HUDEP-2 (cell line): Measurements from ENCODE around the gene SIM2.

Source experiments
- DNase-seq, 76 experiments: peaks; one replicate each; lab custom pipeline; 2025; ENCODE audit not compliant: unreplicated experiment in 76 of 76; lab: John Stamatoyannopoulos, UW

The SIM2 gene

DNA sequence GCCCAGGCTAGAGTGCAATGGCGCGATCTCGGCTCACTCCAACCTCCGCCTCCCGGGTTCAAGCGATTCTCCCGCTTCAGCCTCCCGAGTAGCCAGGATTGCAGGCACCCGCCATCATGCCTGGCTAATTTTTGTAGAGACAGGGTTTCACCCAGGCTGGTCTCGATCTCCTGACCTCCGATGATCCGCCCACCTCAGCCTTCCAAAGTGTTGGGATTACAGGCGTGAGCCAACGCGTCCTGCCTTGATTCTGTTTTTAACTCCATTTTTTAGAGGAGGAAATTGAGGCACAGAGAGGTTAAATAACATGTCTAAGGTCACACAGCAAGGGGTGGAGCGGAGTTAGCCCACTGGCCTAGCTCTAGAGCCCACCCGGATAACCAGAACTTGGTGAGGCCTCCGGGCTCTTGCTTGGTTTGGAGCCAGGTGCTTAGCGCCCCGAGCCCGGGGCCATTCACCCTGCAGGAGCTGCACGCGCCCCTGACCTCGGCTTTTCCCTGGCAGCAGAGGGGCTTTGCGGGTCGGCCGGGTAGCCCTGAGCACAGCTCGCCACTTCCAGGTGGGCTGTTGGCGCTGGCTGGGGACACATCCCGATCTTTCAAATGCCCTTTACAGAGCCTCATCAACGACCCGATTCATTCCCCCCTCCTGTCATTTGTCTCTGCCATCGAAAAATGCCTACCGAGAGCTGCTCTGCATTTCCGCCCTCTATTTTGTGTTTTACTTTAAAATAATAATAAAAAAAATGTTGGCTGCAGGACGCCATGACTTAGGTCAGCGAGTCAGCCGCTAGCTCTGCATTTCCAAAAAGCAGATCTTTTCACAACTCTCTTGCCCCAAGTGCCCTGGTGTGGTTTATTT is 11.2 kb downstream of the SIM2 start:
- DNase-seq = no peak

DNA sequence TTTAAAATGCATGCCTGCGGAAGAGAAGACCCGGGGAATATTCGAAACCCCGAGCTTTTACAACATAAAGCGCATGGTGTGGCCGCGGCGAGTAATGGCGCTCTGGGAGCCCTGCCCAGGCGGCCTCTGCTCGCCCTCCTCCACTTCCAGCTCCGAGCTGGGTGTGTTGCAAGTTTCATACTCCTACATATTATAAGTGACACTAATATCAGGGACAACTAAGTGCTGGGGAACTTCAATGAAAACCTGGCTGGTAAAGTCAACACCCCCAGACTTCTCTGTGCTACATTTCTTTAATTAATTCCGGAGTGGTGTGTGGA is 11.8 kb downstream of the SIM2 start:
- DNase-seq = peak in 4 of 76 experiments; percentile 22 to 36 (median 26)

DNA sequence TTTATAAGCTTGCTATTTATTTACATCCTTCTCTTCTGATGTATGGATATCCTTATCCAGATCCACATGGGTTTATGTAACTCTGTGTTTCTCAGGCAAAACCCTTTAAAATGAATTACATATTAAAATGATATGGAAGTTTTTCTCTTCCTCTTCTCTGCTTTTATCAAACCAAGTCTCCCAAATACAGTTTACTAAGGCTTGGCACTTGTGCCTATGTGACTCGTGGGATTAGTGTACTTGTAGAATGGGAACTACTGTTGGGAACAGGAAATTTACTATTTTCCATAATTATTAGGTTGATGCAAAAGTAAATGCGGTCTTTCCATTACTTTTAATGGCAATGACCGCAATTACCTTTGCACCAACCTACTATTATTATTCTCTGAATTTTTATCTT is 14.8 kb downstream of the SIM2 start:
- no peak for DNase-seq

DNA sequence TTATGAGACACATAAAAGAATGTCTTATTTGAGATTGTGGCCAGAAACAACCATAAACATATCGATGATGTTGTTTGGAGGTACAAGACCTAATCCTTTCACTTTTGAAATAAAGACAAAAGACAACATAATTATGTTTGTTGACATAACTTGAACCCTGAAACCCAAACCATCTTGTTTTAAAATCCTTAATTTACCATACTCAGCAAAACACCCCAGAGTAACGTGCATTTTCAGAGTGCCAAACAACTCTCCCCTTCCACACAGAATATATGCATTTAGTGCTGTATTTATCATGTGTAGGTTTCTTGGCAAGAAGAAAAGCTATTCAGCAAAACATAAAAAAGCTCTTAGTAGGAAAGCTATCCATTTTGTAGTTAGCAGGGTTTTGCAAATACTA is 17.5 kb downstream of the SIM2 start:
- no peak for DNase-seq

DNA sequence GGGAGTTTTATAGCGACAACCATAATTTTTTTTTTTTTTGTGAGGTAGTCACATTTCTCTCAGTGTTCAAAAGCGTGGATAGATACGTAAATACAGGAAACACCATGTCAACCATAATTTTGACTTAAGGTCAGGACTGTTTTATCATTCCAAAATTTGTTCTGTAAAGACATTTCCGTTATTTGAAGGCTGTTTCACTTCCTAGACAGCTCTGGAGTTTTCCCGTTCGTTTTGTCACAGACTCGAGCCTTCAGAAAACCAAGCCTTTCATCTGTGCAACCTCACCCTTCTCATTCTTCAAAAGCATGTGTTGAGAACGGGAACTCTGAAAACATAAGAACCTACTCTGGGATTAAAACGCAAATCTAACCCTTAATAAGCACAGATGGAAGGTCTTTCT is 17.9 kb downstream of the SIM2 start:
- no peak for DNase-seq

DNA sequence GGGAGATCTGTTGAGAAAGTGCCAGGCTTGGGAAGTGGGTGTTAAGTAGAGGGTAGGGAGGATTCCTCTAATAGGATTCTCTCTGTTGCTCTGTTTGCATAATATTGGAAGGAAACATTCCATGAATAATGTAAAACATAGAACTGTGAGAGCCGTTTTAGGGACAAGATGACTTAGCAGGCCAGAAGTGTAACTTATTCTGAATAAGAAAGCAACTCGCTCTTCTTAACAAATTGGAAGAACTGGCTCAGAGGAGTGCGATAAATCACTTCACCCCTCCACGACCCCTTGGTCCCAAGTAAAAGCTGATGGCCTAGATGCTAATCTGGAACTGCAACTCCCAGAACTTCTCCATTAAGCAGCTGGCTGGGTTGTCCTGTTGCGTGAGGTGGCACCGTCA is 19.1 kb downstream of the SIM2 start:
- DNase-seq = no peak

DNA sequence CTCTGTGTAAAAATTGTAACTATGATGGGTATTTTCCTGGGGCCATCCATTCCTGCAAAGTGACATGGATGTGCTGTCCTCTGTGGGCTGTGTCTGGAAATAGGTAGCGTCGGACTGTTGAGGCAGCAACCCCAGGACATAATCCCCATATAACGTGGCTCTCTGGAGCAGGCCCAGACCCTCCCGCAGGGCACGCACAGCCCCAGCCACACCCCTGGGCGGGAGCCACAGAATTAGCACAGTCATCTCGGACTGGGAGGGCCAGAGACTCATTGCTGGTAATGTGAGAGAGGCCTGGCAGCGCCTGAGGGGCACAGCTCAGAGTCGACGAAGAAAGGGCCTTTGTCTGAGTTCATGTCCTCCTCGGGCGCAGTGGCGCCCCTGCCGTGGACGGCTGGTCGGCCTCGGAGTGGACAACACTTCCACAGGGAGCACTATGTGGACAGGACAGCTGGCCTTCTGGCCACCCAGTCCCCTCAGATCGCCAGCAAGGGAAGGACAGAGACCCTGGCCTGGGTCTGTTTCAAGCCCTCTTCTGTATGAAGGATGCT is 20.1 kb downstream of the SIM2 start:
- DNase-seq = peak in 71 of 76 experiments; percentile 14 to 85 (median 62)

DNA sequence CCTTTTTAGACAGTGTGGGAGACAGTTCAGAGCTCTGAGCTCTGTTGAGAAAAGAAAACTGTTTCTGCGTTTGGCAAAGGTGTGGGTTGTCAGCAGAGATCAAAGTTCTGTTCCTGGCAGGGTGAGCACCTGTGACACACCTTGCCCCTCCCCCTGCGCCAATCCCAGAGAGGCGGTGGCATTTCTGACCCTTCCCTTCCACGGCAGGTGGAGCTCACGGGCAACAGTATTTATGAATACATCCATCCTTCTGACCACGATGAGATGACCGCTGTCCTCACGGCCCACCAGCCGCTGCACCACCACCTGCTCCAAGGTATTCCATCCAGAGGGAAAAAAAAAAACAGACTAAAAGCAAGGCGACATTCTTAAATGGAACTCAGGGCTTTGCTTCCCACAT is 20.7 kb downstream of the SIM2 start:
- DNase-seq = no peak

DNA sequence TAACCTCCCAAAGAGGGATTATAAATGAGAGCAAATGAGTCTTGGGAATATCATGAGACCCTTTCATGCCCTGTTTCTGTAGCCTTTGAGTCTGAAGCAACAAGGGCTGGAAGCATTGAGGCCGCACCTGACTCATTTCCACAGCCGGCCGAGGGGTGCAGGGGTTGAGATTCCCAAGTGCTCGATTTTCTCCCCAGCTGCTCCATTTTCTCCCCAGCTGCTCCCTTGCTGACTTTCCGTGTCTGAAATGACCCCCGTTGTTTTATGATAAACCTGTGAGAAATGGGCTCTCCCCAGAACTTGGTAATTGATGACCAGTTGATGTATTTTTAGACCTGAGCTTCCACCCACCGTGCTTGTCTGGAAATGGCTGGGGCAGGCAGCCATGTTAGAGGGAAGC is 22.9 kb downstream of the SIM2 start:
- no peak for DNase-seq

DNA sequence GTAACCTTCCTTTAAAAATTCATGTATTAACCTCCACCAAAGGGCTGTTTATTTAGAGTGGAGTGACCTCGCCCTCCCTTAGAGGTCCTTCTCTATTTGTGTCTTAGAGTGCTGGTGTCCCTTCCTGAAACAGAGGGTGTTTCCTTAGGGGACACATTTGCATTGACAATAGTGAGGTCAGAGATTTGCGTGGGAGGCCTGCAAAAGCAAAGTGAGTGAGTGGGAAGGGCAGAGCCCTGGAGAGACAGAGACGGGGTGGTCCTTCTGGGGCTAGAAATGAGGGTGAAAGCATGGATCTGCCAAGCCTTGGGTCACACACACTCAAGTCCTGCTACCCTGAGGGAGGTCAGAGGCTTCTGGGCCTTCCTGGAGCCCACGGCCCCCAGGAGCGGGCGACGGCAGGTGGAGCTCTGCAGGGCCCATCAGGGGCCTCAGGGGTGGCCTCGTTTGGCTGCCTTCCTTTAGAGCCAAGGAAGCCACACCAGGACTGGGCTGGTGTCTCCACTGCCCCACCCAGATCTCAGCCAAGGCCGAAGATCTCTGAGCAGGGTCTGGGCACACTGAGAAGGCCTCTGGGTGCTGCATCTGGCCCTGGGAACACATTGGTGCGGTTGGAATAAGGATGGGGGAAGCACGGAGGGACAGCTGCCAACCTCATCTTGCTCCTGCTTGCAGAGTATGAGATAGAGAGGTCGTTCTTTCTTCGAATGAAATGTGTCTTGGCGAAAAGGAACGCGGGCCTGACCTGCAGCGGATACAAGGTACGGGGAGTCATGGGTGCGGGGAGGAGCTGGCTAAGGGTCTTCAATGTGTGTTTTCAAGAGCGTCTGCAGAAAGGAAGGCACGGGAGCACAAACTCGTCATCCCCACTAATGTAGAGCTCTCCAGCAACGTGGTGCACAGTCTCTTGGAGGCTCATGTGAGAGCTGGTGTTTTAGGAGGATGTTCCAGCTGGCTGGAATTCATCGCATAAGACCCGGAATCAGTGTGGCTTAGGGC is 23.8 kb downstream of the SIM2 start:
- DNase-seq = no peak

DNA sequence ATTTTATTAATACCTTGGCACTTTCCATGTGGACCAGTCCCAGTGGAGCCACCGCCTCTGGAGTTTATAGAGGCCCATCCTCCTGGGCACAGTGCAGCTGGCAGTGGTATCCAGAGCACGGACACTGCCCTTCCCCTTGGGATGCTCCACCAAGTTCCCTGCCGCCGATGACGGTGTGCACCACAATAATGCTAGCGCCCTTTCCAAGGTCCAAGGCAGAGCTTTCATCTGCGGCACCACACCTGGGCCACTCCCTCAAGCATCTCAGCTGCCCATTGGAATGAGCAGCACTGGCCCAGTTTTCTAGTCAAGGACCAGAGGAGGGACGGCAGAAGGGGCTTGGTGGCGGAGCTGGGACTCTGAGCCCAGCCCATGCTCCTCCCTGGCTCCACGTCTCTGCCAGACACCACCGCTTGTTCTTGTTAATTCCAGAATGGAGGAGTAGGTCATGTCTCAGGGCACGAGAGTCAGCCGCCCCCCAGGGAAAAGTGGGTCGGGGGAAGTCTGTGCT is 24.5 kb downstream of the SIM2 start:
- no peak for DNase-seq

DNA sequence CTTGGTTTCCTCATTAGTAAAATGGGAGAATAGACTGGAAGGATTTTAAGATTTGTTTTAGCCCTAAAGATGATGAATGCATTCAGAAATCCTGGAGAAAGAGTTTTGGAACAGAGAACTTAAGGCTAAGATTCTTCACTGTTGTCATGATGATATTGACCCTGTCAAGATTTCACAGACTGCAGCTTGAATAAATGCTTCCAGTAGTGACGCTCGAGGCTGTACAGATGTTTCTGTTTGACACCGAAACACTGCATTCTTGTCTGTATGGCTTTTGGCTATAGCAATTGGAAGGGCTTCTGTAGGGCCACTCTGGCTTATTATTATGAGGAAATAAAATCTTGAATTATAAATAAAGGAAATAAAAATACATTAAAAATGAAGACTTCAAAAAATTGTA is 25.7 kb downstream of the SIM2 start:
- no peak for DNase-seq

DNA sequence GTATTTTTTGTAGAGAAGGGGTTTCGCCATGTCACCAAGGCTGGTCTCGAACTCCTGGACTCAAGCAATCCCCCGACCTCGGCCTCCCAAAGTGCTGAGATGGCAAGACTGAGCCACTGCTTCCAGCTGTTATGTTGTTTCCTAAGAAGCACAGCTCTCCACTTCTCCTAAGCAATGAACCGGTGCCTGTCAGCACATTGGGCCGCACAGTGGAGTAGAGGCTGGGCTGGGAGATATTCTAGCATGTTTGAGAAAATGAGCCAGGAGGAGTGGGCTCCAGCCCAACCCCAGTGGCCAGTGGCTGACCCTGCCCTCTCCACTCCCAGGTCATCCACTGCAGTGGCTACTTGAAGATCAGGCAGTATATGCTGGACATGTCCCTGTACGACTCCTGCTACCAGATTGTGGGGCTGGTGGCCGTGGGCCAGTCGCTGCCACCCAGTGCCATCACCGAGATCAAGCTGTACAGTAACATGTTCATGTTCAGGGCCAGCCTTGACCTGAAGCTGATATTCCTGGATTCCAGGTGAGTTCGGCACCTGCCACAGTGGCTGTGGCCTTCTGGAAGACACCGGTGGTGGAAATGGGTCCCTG is 27.0 kb downstream of the SIM2 start:
- DNase-seq = no peak

DNA sequence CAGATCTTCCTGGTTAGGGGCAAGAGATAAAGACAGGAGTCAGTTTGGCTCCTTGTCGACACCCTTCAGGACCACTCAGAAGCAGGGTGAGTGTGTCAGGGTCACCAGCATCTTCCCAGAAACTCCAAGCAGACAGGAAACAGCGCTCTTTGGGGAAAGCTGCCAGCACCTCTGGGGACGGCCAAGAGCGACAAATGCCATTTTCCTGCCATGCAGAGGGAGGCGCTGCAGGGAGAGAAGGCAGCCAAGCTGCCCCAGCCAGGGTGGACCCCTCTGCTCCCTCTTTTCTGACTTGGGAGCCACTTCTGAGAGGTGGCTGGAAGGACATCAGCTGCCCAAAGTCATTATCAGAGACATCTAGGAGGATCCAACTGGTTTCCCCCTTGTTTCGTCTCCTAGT is 29.0 kb downstream of the SIM2 start:
- DNase-seq = no peak

DNA sequence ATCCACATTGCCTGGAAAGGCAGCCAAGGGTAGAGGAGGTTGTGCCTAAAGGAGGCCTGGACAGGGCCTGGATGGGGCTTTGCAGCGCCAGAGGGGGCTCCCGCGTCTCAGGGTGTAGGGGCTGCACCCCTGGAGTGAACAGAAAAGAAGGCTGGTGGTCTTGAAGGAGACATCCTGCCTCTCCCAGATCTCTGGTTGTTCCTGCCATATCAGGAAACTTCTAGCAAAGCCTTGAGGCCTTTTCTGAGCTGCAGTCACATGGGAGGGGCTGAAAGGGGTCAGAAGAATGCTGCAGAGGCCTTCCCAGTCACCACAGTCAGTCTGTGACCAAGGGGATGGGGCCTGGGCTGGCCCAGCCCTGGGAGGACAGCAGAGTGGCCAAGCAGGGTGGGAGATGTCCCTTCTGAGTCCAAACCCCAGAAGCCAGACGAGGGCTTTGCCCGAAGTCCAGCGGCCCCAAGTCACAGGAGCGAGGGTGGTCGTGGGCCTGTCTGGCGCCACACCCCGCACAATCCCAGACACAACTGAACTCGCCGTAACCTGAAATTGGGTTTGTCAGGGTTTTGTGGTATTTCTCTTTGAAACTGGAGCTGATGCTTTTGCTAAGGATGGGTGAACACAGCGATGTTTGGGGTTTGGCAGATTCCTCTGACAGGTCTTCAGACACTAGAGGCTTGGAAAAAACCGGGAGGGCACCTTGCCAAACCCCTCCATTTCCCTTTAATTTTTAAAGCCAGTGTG is 29.6 kb downstream of the SIM2 start:
- no peak for DNase-seq

DNA sequence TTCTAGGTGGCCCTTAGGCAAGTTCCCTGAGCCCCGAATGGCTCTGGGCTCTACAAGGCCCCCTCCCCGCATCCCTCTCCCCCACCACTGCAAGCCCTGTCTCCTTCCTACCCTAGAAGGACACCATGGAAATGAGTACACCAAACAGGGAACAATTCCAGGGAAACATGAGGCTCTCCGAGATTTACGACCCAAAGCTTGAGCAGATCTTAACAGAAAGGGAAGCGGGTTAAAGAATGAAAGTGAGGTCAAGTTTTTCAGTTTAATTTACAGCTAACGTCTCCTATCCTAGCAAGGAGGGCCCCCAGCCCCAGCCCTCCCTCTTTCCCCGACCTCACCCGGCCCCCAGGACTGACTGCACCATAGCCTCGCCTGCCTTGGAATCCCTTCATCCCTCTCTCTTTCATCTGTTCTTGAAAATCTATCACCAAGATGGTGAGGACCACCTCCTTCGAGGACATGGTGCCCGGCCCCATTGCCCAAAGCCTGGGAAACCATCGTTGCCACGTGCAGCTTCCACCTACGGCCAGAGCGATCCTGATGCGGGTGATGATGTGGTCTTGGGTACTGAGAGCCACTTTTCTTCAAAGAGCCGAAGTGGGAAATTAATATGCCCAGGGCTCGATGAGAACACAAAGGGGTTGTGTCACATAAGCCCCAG is 30.5 kb downstream of the SIM2 start:
- no peak for DNase-seq

DNA sequence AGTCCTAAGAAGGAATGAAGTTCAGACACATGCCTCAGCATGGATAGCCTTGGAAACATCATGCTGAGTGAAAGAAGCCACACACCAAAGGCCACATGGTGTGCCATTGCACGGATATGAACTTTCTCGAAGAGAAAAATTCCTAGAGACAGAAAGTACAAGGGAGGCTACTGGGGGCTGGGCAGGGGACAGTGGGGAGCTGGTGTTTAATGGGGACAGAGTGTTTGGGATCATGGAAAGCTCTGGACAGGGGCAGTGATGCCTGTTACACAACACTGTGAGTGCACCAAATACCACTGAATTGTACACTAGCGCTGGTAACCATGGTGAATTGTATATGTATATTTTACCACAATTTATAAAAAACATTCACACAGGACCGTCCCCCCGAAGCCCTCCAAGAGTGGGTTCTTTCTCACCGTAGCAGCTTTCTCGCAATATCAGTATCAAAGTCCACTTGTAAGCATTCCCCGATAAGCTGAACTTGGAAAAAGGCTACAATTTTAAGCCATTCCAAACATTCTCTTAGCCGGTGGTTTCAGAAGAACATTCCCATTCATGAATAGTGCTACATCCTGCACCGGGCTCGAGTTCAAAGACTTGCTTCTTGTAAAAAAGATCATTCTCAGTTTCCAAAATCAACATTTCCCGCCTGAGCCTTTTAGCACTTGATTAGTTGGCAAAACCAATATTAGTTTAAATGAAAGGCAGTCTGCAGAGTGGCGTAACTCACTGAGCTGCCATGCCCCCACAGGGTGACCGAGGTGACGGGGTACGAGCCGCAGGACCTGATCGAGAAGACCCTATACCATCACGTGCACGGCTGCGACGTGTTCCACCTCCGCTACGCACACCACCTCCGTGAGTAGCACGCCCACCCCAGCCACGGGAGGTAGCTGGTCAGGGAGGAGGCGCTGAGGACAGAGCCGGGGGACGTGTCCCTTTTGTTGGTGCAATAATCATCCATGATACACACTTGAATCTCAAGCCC is 31.7 kb downstream of the SIM2 start:
- DNase-seq = no peak

DNA sequence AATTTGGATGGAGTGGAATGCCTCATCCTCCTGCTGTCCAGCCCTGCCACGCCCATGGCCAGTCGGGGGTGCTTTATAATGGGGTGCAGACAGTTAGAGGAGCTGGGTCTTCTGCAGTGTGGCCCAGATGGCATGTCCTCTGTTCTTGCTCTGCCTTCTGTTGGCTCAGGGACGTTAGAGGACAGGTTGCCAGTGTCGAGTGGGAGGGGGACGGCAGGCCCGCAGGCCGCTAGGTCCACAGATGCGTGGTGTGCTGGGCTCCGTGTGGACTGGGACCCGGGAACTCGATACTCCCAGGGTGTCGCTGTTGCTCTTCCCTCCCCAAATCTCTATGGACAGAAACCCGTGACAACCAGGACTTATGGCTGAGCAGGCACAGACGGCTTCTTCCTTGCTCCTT is 33.3 kb downstream of the SIM2 start:
- no peak for DNase-seq

DNA sequence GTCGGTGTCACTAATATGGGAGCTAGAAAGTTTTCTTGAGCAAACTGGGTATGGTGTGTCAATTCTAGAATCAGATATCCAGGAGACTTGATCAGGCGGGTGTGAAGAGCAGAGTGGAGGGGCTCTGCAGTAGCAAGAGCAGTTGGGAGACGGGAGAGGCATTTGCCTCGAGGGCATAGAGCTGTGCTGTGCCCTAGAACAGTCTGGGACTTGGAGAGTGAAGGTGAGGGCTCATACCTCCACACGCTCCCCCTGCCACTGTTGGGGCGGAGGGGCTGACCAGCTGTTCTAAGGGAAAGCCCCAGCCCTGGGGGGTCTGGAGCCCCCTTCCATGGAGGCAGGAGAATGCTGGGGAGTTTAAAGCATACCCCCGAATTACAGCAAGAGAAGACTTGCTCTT is 33.8 kb downstream of the SIM2 start:
- no peak for DNase-seq
